GM18526 (cell line): ENCODE data around the gene CUL3.

Experiments
- POLR2A ChIP-seq: IDR thresholded peaks from 3 replicates; pipeline ENCODE4 v1.6.1; 2011; ENCODE audit not compliant: insufficient read length; ENCODE audit errors: extremely low read depth

Gene CUL3

GRCh38 chr2:224585211-224586088, at the start of gene CUL3:
TSS of gene CUL3 (minus strand) at chr2:224585363. CDS start at chr2:224585009, 354 bp downstream.
- peak; percentile 77 for TF ChIP-seq POLR2A

GRCh38 chr2:224630659-224631550, 45.7 kb upstream of the CUL3 start:
- TF ChIP-seq POLR2A, result no peak

DNA sequence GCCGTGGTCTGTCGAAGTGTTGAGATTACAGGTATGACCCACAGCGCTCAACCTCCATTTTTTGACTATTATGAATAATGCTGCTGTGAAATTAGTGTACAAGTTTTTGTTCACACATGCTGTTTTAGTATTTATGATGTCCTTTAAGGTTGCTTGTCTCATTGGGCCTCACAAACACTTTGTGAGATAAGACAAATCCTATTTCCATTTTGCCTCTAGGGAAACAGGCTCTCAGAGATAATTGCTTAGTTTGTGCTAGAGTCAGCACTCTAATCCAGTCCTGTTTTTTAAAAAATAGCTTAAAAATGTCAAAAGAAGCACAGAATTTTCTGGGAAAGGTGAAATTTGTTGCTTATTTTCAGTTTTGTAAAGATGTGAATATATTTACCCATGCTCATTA, 43.3 kb upstream of the CUL3 start:
- no peak for TF ChIP-seq POLR2A

DNA sequence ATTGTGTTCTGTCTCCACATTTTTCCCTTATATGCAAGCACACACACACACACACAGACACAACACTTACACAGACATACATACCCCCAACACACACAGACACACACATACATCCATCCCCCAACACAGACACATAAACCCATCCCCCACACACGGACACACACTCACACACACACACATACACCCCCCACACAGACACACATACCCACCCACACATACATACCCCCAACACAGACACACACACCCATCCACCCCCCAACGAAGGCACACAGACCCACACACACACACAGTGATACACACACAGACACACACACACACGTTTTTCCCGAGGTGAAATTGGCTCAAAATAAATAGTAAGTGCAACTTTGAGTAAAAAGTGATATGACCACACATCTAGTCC, 41.6 kb upstream of the CUL3 start:
- TF ChIP-seq POLR2A, result no peak

DNA sequence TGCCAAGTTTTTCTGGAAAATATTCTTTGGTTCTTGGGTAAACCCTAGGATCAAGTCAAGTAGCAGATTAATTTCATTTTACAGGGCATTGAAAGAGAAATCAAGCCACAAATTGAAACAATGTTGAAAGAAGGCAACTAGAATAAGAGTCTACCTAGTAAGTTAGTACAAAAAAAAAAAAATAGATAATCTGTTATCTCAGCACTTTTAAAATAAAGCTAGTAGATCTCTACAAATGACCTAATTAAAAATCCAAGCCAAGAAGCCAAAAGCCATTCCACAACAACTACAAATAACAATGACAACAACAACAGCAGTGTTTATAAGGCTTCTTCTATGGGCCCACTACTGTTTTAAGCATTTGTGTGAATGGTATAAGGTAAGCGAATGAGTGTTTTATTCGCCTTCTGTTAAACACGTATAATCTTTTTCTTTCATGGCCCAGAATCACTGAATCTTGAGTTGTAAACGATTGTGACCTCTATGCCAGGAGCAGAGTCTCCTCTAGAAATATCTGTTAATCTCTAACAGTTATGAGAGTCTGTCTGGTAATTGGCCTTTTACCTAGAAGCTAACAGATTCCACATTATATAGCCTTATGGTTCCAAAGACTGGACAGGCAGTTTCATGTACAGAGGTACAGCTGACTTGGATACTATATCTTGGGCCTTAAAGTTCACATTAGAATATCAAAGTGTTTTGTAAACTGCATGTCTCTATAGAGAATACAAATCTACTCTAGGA, 28.6 kb upstream of the CUL3 start:
- no peak for TF ChIP-seq POLR2A

GRCh38 chr2:224612578-224612977, 27.4 kb upstream of the CUL3 start:
- no peak for TF ChIP-seq POLR2A

GRCh38 chr2:224611938-224612337, 26.8 kb upstream of the CUL3 start:
- TF ChIP-seq POLR2A, result no peak

- no peak for TF ChIP-seq POLR2A
Observed at GRCh38 chr2:224608104-224608503, 22.9 kb upstream of the CUL3 start.

DNA sequence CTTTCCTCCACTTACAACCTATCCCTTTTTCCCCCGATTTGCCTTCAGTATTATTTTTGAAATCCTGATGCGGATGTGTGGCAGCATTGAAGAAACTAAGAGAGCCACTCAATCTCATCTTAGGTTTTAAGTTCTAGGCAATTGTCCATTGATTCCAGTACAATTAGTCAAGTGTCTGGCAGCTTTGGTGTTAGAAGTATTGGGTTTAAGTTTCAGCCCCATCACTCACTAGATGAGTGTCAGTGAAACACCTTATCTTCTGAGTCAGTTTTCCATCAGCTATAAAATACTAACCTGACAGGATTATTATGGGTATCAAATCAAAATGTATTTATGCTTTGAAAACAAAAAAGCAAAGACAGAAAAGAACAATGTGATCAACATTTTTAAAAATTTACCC, 16.8 kb upstream of the CUL3 start:
- TF ChIP-seq POLR2A, result no peak

GRCh38 chr2:224598678-224599077, 13.5 kb upstream of the CUL3 start:
- TF ChIP-seq POLR2A, result no peak

GRCh38 chr2:224596289-224596688, 11.1 kb upstream of the CUL3 start:
- no peak for TF ChIP-seq POLR2A

DNA sequence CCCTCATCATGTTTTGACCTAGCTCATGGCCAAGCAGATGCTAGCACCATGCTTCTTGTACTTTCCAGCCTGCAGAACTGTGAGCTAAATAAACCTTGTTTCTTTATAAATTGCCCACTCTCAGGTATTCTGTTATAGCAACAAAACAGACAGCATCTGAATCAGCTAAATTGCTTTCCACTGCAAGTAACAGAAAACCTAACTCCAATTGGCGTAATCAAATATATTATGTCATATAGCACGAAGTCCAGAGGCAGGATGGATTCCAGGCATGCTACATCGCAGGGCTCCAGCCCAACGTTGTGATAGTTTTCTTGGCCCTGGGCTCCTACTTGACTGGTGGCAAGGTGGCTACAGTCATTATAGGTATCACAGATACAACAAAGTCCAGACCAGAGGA, 10.4 kb upstream of the CUL3 start:
- TF ChIP-seq POLR2A, result no peak

- no peak for TF ChIP-seq POLR2A
Observed at GRCh38 chr2:224594840-224595239, 9.7 kb upstream of the CUL3 start.

GRCh38 chr2:224591220-224591619, 6.1 kb upstream of the CUL3 start:
- TF ChIP-seq POLR2A, result no peak

DNA sequence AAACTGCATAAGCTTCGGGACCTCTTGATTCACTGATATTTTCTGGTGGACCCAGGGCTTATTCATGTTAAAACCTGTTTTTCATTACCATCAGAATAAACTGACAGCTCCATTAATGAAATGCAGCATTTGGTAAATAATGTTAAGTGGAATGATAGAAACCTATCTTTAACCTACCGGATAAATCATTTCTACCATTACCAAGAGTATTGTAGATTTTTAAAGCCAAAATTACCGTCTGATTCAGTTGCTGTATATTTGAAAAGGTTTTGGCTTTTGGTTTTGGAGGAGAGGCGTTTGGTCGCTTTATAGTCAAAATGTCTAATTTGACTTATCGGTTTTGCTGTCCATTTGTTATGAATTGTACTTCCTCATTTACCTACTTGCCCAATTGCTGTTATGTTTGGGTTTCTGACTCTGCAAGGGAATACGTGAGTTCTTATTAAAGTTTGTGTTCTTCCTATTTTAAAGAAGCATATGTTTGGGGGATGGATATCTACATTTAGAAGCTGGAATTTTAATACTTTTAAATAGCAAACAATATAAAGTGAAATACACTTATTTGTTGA, 1.0 kb upstream of the CUL3 start:
- no peak for TF ChIP-seq POLR2A

DNA sequence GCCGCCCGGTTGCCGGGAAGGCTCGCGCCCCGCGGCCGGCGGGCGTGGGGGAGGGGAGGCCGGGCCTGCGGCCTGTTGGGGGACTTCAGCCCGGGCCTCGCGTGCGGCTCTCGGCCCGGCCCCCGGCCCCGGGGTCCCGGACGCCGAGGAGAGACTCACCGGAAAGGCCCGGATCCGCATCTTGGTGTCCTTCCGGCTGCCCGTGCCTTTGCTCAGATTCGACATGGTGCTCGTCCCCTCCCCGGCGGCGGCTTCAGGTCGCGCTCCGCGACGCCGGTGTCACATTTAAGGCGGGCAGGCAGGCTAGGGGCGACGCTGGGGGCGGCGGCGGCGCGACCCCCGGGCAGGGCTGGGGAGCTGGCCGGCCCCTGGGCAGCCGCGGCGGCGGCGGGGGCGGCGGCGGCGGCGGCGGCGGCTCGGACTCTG, 365 bp downstream of the CUL3 start:
- peak; percentile 26 for TF ChIP-seq POLR2A
